Ishikawa (cell line): ENCODE measurements around the gene LCAT.

Experiments
- CREB1 ChIP-seq: IDR thresholded peaks from 2 replicates; pipeline ENCODE4 v1.6.1; 2012; ENCODE audit warnings: low read depth
- EP300 ChIP-seq: IDR thresholded peaks from 2 replicates; pipeline ENCODE4 v1.6.1; 2012; ENCODE audit warnings: borderline replicate concordance
- MAX ChIP-seq: IDR thresholded peaks from 2 replicates; pipeline ENCODE4 v1.6.1; 2012
- TCF12 ChIP-seq: IDR thresholded peaks from 2 replicates; pipeline ENCODE4 v1.6.1; 2012; ENCODE audit warnings: low read depth
- USF1 ChIP-seq: IDR thresholded peaks from 2 replicates; pipeline ENCODE4 v1.6.1; 2012
- YY1 ChIP-seq: IDR thresholded peaks from 2 replicates; pipeline ENCODE4 v1.6.1; 2012; ENCODE audit warnings: low read depth

GRCh38 chr16:67932462-67932840 lies 11.5 kb downstream of the LCAT start:
- TF ChIP-seq YY1 (no peak), MAX (no peak), USF1 (no peak), CREB1 (no peak), TCF12 (no peak), EP300 (no peak)
